Subcutaneous abdominal adipose tissue (tissue), 5 donors: Measurements from ENCODE around the gene MYLK3.
A peak's percentile ranks its signal among the peaks of the same experiment; 100 is the strongest.
"Not testable (repeated sequence)": the region's sequence is repeated elsewhere in the genome, so short reads cannot be mapped to it uniquely, and the experiment has no call there.

Source experiments
- H3K27ac ChIP-seq: one replicate; pipeline ENCODE4 v1.7.0; 2013; ENCODE audit warnings: low read depth, mild to moderate bottlenecking, inconsistent platforms, low read length, moderate library complexity
- H3K27me3 ChIP-seq, 5 donors: one replicate each; pipeline ENCODE4 v1.7.0; 2013; ENCODE audit warnings: low read length in 5 of 5, inconsistent platforms in 1 of 5; ENCODE audit not compliant: control insufficient read depth in 5 of 5, insufficient read depth in 4 of 5
- H3K36me3 ChIP-seq, 5 donors: one replicate each; pipeline ENCODE4 v1.7.0; 2013; ENCODE audit warnings: low read length in 5 of 5; ENCODE audit not compliant: control insufficient read depth in 5 of 5, insufficient read depth in 5 of 5
- H3K4me1 ChIP-seq, 5 donors: one replicate each; pipeline ENCODE4 v1.7.0; 2013; ENCODE audit warnings: low read length in 5 of 5, mild to moderate bottlenecking in 3 of 5, moderate library complexity in 1 of 5; ENCODE audit not compliant: control insufficient read depth in 5 of 5, insufficient read depth in 5 of 5
- H3K4me3 ChIP-seq, 5 donors: one replicate each; pipeline ENCODE4 v1.7.0; 2013; ENCODE audit warnings: low read length in 5 of 5, low read depth in 1 of 5
- H3K9ac ChIP-seq, 5 donors: one replicate each; pipeline ENCODE4 v1.7.0; 2013; ENCODE audit warnings: low read length in 5 of 5, mild to moderate bottlenecking in 4 of 5, moderate library complexity in 3 of 5
- H3K9me3 ChIP-seq, 5 donors: one replicate each; pipeline ENCODE4 v1.7.0; 2013; ENCODE audit warnings: low read length in 5 of 5; ENCODE audit not compliant: control insufficient read depth in 5 of 5
- donor health status: healthy.
- donor health status: healthy.
- donor health status: healthy.
- donor health status: healthy.
- donor health status: healthy.

Gene MYLK3

DNA sequence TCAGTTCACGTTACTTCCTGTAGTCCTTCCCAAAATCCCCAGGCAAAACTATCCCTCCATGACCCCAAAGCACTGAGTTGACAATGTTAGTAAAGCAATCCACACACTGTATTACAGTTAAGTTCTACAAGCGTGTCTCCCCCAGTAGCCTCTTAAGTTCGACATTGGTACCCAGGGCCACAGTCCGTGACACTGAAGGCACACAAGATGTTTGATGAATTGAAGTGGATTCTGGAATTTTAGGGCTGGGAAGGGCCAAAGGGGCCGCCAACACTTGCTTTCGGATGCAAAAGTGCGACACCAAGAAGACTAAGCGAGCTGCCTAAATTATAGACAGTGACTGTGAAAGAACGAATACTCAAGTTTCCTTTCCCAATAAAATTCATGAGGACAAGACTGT, 60.7 kb downstream of the MYLK3 start:
- Histone ChIP-seq H3K4me1 (peaks cover 0 to 35% (median 30%) of the 10 kb centered on the region in 5 donors), H3K36me3 (no peaks in the 10 kb centered on the region), H3K27ac (no peak overlapping the region), H3K9me3 (no peaks in the 10 kb centered on the region), H3K9ac (peak overlapping the region in 4 of 5 donors; percentile 37 to 94 (median 89)), H3K27me3 (no peaks in the 10 kb centered on the region), H3K4me3 (peak overlapping the region; percentile 30 to 97 (median 89))

DNA sequence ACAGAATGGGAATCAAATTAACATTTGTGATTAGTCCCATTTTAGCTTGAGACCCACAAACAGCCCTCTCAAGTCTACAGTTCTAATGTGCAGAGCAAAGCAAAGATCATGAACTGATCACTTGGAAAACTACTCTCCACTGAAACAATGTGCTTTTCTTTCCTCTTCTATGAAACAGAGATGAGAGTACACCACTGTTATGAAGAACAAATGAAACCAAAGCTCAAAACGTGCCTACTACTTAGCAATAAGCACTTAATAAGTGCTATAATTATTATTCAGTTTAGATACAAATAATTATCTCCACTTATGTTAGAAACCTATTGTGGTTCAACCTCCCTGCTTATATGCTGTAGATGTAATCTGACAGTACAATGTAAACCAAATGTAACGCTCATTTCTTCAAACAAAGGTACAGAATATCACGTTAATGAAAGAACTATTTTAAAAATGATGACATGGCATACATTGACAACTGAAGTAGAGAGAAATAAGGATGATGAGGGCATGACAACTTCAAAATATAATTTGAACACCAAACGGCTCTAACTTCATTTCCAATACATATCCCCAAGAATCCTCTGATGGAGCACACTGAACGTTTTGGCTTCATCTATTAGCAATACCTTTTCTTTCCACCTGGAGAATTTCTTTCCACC, 61.2 kb downstream of the MYLK3 start:
- Histone ChIP-seq H3K4me1 (peaks cover 0 to 35% (median 30%) of the 10 kb centered on the region in 5 donors), H3K9me3 (no peaks in the 10 kb centered on the region), H3K4me3 (peak overlapping the region; percentile 30 to 97 (median 89)), H3K27ac (no peak overlapping the region), H3K36me3 (peaks cover 0 to 4% (median 0%) of the 10 kb centered on the region in 5 donors), H3K9ac (peak overlapping the region in 2 of 5 donors; percentile 37 to 87), H3K27me3 (no peaks in the 10 kb centered on the region)

DNA sequence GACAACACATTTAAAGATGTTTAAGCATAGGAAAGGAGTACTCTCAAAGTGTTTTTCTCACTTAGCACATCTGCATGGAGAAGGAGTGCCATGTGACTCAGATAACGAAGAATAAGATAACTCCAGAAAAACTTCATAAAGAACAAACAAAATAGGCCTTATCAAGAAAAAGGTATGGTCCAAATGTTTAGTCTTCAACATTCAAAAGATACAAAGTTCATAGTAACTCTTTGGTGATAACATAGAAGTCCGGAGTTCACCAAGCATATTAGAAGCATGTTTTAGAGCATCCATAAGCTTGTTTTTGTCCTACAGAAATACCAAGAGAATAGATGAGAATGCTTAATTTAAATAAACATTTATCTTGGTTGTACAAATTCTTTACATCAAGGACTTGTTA, 66.3 kb downstream of the MYLK3 start:
- H3K27ac ChIP-seq, H3K9ac ChIP-seq, H3K9me3 ChIP-seq, H3K27me3 ChIP-seq, H3K4me1 ChIP-seq, H3K4me3 ChIP-seq: not testable (repeated sequence)
- peaks cover 19 to 30% (median 24%) of the 10 kb centered on the region in 5 donors for H3K36me3 ChIP-seq

DNA sequence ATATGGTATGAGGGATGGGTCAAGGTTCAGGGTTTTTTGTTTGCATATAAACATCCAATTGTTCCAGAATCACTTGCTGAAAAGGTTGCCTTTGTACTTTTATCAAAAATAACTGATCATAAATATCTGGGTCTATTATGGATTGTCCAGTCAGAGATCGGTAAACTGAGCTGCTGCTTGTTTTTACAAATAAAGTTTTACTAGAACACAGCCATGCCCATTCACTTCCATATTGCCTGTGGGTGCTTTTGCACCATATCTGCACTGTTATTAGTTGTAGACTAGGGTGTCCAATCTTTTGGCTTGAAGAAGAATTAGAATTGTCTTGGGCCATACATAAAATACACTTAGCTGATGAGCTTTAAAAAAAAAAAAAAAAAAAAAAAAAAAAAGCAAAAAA, 70.2 kb downstream of the MYLK3 start:
- H3K27me3 ChIP-seq, H3K27ac ChIP-seq, H3K9me3 ChIP-seq, H3K4me1 ChIP-seq, H3K4me3 ChIP-seq, H3K9ac ChIP-seq: not testable (repeated sequence)
- H3K36me3 ChIP-seq: peaks cover 24 to 58% (median 49%) of the 10 kb centered on the region in 5 donors

DNA sequence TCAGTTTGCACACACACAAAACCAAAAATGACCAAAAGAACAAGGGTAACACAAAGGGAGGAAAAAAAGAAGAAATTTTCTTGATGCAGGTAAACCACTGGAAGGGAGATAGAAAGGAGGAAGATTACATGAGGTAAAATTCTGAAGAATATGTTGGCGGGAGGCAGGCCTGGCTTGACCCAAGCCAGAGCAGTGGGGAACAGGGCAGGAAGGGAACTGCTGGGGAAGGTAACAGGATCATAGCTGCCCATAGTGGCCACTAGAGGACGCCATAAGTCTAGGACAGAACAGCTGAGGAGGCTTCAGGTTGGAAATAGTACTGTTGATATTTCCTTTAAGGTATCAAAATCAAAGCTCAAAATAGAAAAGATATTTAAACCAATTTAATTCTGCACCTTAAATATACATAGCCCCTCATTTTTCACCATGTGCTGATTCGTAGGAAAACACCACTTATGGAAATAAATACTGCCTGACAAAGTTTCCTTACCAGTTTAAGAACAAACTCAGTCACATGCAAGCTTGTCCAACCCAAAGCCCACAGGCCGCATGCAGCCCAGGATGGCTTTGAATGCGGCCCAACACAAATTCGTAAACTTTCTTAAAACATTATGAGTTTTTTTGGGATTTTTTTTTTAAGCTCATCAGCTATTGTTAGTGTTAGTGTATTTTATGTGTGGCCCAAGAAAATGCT, 74.7 kb downstream of the MYLK3 start:
- Histone ChIP-seq H3K4me3 (no peak overlapping the region), H3K27ac (no peak overlapping the region), H3K9ac (no peak overlapping the region), H3K9me3 (no peaks in the 10 kb centered on the region), H3K27me3 (no peaks in the 10 kb centered on the region), H3K4me1 (no peaks in the 10 kb centered on the region), H3K36me3 (peaks cover 42 to 70% (median 54%) of the 10 kb centered on the region in 5 donors)

DNA sequence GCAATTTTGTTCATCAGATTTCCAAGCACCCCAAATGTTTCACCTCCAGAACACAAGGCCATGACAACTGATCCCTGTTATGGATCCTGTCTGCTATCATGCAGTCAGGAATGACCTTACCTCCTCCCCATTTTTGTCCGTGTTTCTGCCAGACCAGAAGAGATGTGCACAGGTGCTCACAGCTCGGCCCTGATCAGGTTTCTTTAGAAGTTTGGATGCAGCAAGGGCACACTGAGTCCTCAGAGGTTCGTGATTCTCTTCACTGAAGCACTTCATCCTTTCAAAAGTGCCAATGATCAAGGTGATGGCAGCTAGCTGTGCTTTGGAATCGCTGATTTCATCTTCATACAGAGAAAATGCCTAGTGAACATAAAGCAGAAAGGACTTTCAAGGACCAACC, 86.0 kb downstream of the MYLK3 start:
- H3K4me1 ChIP-seq: no peaks in the 10 kb centered on the region
- peaks cover 38 to 85% (median 61%) of the 10 kb centered on the region in 5 donors for H3K36me3 ChIP-seq
- no peak overlapping the region for H3K9ac ChIP-seq
- no peak overlapping the region for H3K27ac ChIP-seq
- no peak overlapping the region for H3K4me3 ChIP-seq
- H3K9me3 ChIP-seq: no peaks in the 10 kb centered on the region
- H3K27me3 ChIP-seq: no peaks in the 10 kb centered on the region

DNA sequence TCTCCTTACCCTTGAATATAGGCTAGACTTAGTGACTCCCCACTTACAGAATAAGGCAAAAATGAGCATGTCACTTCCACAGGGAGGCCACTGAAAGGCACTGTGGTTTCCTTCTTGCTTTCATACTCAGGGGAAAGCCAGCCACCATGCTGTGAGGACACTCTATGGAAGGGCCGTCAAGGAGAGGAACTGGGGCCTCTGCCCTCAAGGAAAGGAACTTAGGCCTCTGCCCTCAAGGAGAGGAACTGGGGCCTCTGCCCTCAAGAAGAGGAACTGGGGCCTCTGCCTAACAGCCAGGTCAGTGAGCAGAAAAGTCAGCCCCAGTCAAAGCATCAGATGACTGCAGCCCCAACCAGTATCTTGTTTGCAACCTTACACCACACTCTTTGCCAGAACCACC, 89.2 kb downstream of the MYLK3 start:
- Histone ChIP-seq H3K4me3 (no peak overlapping the region), H3K4me1 (no peaks in the 10 kb centered on the region), H3K27ac (no peak overlapping the region), H3K27me3 (no peaks in the 10 kb centered on the region), H3K9ac (no peak overlapping the region), H3K36me3 (peaks cover 34 to 61% (median 47%) of the 10 kb centered on the region in 5 donors), H3K9me3 (no peaks in the 10 kb centered on the region)
